K562 (cell line): ENCODE data around the gene DOK3. TPM values are rescaled to one million over a fixed set of nuclear protein-coding genes. Genes with fewer than 3 reads are reported as not detected.

Experiments
- ATAC-seq: fragments of 200-7000 bp; cut with Tn5 transposase; 3 replicates; pipeline ENCODE4 v1.9.1; 2020; ENCODE audit warnings: moderate library complexity
- BruUV-seq: library from RNA; stranded (reverse); fragments of 400-500 nt; replicated peaks from 2 replicates; lab custom pipeline; 2021; lab: Mats Ljungman, UMichigan
- CTCF ChIA-PET: fragments of 300-600 bp; formaldehyde crosslinking; extraction: SDS; loops from one replicate; lab custom pipeline; 2021; ENCODE audit warnings: low intra/inter-chr PET ratio; lab: Yijun Ruan, JAX
- POLR2A ChIA-PET: fragments of 300-600, 350-650 bp; sonication (Branson Sonifier 250); formaldehyde crosslinking; extraction: SDS; loops from one replicate; lab custom pipeline; 2021; ENCODE audit warnings: antibody characterized with exemption, inconsistent platforms; lab: Yijun Ruan, JAX
- DNase-seq, 4 experiments: peaks; one replicate each; pipeline versions ENCODE4 v3.0.0 to v3.0.0-alpha.2; 2011 to 2018; ENCODE audit warnings: low spot score in 3 of 4, mixed read lengths in 3 of 4; ENCODE audit errors: extremely low read depth in 1 of 4
- FAIRE-seq: peaks from 2 replicates; lab custom pipeline; 2011; peaks lifted over from hg19 to GRCh38; lab: Jason Lieb, UNC
- H2AFZ ChIP-seq: 2 replicates; pipeline ENCODE4 v1.6.0; 2011; ENCODE audit warnings: low read depth, low read length, control low read depth, inconsistent platforms
- H3K27ac ChIP-seq: fragments of 200-600 bp; 3 replicates; pipeline ENCODE4 v1.8.0; 2011; ENCODE audit warnings: low read depth, mild to moderate bottlenecking, control low read depth, inconsistent platforms, low read length, moderate library complexity, mixed read lengths; ENCODE audit errors: extremely low read depth
- H3K27me3 ChIP-seq, 2 experiments: fragments of 300-600 bp in 1 of 2; 2 replicates in 1 of 2; 3 replicates in 1 of 2; pipeline versions ENCODE4 v1.6.0 to v1.8.0; 2011; ENCODE audit warnings: inconsistent platforms in 2 of 2, low read length in 2 of 2, mild to moderate bottlenecking in 1 of 2, mixed read lengths in 1 of 2, moderate library complexity in 1 of 2; ENCODE audit not compliant: control insufficient read depth in 2 of 2, insufficient read depth in 2 of 2
- H3K36me3 ChIP-seq: fragments of 300-600 bp; 3 replicates; pipeline ENCODE4 v1.8.0; 2011; ENCODE audit warnings: mild to moderate bottlenecking, low read length, inconsistent platforms; ENCODE audit not compliant: control insufficient read depth, insufficient read depth
- H3K4me1 ChIP-seq, 2 experiments: fragments of 200-600 bp in 1 of 2; replicated peaks in 1 of 2; 2 replicates in 1 of 2; 3 replicates in 1 of 2; pipeline versions ENCODE4 v1.5.1 to v1.8.0; 2011; ENCODE audit warnings: inconsistent platforms in 2 of 2, low read length in 2 of 2, mild to moderate bottlenecking in 1 of 2, mixed read lengths in 1 of 2, moderate library complexity in 1 of 2; ENCODE audit not compliant: control insufficient read depth in 2 of 2, insufficient read depth in 2 of 2
- H3K4me2 ChIP-seq: 2 replicates; pipeline ENCODE4 v1.6.1; 2011; ENCODE audit warnings: low read length, control low read depth, inconsistent platforms, mixed read lengths; ENCODE audit not compliant: insufficient read depth
- H3K4me3 ChIP-seq: fragments of 200-600 bp; sonication (generic), shearing (Covaris generic); 2 replicates; pipeline ENCODE4 v1.5.1; 2016; ENCODE audit warnings: control low read depth, inconsistent platforms
- H3K79me2 ChIP-seq: fragments of 200-600 bp; 3 replicates; pipeline ENCODE4 v1.8.0; 2011; ENCODE audit warnings: low read length, inconsistent platforms; ENCODE audit not compliant: control insufficient read depth, insufficient read depth
- H3K9ac ChIP-seq, 2 experiments: 2 replicates each; pipeline versions ENCODE4 v1.6.0 to v1.6.1; 2011; ENCODE audit warnings: low read depth in 2 of 2, low read length in 2 of 2, control low read depth in 1 of 2, inconsistent platforms in 1 of 2, mild to moderate bottlenecking in 1 of 2, mixed read lengths in 1 of 2; ENCODE audit not compliant: insufficient read depth in 1 of 2
- H3K9me1 ChIP-seq: one replicate; pipeline ENCODE4 v1.6.0; 2011; ENCODE audit warnings: inconsistent platforms, mild to moderate bottlenecking, low read length, moderate library complexity; ENCODE audit not compliant: control insufficient read depth, insufficient read depth
- H3K9me3 ChIP-seq: replicated peaks from 2 replicates; pipeline ENCODE4 v1.5.1; 2011; ENCODE audit warnings: low read depth, low read length, inconsistent platforms; ENCODE audit not compliant: control insufficient read depth, insufficient read depth
- H4K20me1 ChIP-seq: replicated peaks from 2 replicates; pipeline ENCODE4 v1.6.1; 2011; ENCODE audit warnings: low read length, inconsistent platforms, mixed read lengths; ENCODE audit not compliant: control insufficient read depth, insufficient read depth
- GABPA ChIP-seq: fragments of 200-800 bp; sonication (Bioruptor generic); conservative IDR thresholded peaks from 2 replicates; pipeline ENCODE4 v1.6.1; 2016; ENCODE audit warnings: low read depth, missing genetic modification characterization, missing compliant biosample characterization
- HMBOX1 ChIP-seq: sonication (generic); IDR thresholded peaks from 2 replicates; pipeline ENCODE4 v1.6.1; 2016
- HNRNPL ChIP-seq: fragments of 200-400 bp; formaldehyde crosslinking; IDR thresholded peaks from 2 replicates; pipeline ENCODE4 v1.6.1; 2017; ENCODE audit warnings: low read depth, mild to moderate bottlenecking, low read length
- NFIX ChIP-seq: fragments of 250-450 bp; sonication (Bioruptor Pico); IDR thresholded peaks from 2 replicates; pipeline ENCODE4 v1.4.0; 2020; ENCODE audit warnings: low read depth, mild to moderate bottlenecking, moderate library complexity
- RBFOX2 ChIP-seq: fragments of 200-400 bp; formaldehyde crosslinking; IDR thresholded peaks from 2 replicates; pipeline ENCODE4 v1.6.1; 2017; ENCODE audit warnings: low read depth, mild to moderate bottlenecking, low read length, moderate library complexity
- RUNX1 ChIP-seq: sonication (generic); IDR thresholded peaks from 2 replicates; pipeline ENCODE4 v1.6.1; 2016; ENCODE audit warnings: antibody characterized with exemption, low read depth
- TCFL5 ChIP-seq: fragments of 250-450 bp; sonication (Bioruptor Pico); conservative IDR thresholded peaks from 2 replicates; pipeline ENCODE4 v1.6.1; 2021; ENCODE audit warnings: mild to moderate bottlenecking, moderate library complexity, matching md5 sums
- THRB ChIP-seq: fragments of 450-650 bp; formaldehyde crosslinking; conservative IDR thresholded peaks from 2 replicates; pipeline ENCODE4 v1.4.0; 2022; ENCODE audit warnings: mild to moderate bottlenecking, missing genetic modification characterization
- ZBTB2 ChIP-seq: fragments of 450-650 bp; IDR thresholded peaks from 2 replicates; pipeline ENCODE4 v1.6.1; 2016; ENCODE audit warnings: antibody characterized with exemption
- ZC3H8 ChIP-seq: fragments of 450-650 bp; IDR thresholded peaks from 2 replicates; pipeline ENCODE4 v1.6.1; 2017
- ZFX ChIP-seq: sonication (generic); formaldehyde crosslinking; IDR thresholded peaks from 2 replicates; pipeline ENCODE4 v1.8.0; 2022; ENCODE audit warnings: mild to moderate bottlenecking, missing genetic modification reagents, moderate library complexity
- ZNF12 ChIP-seq: sonication (generic); formaldehyde crosslinking; IDR thresholded peaks from 2 replicates; pipeline ENCODE4 v1.4.0; 2020; ENCODE audit warnings: mild to moderate bottlenecking, missing genetic modification reagents
- ZNF57 ChIP-seq: fragments of 450-650 bp; formaldehyde crosslinking; IDR thresholded peaks from 2 replicates; pipeline ENCODE4 v1.4.0; 2020; ENCODE audit warnings: mild to moderate bottlenecking, moderate library complexity
- WGBS: fragments of 100-300 bp; shearing (Covaris generic); methylation state at CpG from one replicate; pipeline ENCODE4 v1.1.6; 2016; ENCODE audit warnings: low coverage, mixed read lengths; ENCODE audit not compliant: insufficient coverage; ENCODE audit errors: missing lambda C conversion rate; 5-methylcytosine and 5-hydroxymethylcytosine counted together
- in situ Hi-C: fragments of 300-500 bp; cut with MboI; formaldehyde crosslinking; loops from 4 replicates; pipeline ENCODE4 v1.15.0; 2018; ENCODE audit warnings: inconsistent platforms, mixed read lengths
- intact Hi-C: fragments of 100-400 bp; cut with micrococcal nuclease; formaldehyde crosslinking; loops from 2 replicates; pipeline ENCODE4 v1.14.2; 2022
- polyA plus RNA-seq, 8 experiments: library from polyadenylated mRNA; depleted of rRNA in 4 of 8; stranded (reverse) in 5 of 8; unstranded in 3 of 8; fragments of >200 nt; fragmentation: Nextera tagmentation in 2 of 8; fragmentation: Illumina TruSeq in 1 of 8; extraction: Ambion mirVana in 2 of 8; extraction: Trizol in 1 of 8; gene quantifications; 2 replicates each; pipeline versions ENCODE4 v1.2.1 to v1.2.3, GENCODE V29; 2011 to 2014; ENCODE audit warnings: inconsistent platforms in 1 of 8, missing spikeins in 1 of 8
- total RNA-seq, 7 experiments: library from RNA; depleted of rRNA in 6 of 7; stranded (reverse); fragments of >200 nt in 6 of 7; fragmentation: Illumina TruSeq in 2 of 7; extraction: Trizol in 2 of 7; gene quantifications; 2 replicates each; pipeline versions ENCODE4 v1.2.1 to v1.2.3, GENCODE V29; 2011 to 2021; ENCODE audit warnings: low replicate concordance in 1 of 7
- TF ChIP-seq, protein P1 (sequence below), 2 experiments: IDR thresholded peaks; 2 replicates each; pipeline ENCODE4 v1.6.1; 2011; ENCODE audit warnings: borderline replicate concordance in 1 of 2, control low read depth in 1 of 2, low read depth in 1 of 2, low read length in 1 of 2, mild to moderate bottlenecking in 1 of 2, mixed read lengths in 1 of 2, moderate library complexity in 1 of 2; ENCODE audit not compliant: insufficient read depth in 1 of 2, insufficient read length in 1 of 2, poor library complexity in 1 of 2, severe bottlenecking in 1 of 2; ENCODE audit errors: extremely low read depth in 1 of 2

The DOK3 gene
- total and polyA plus RNA-seq, 9 of the 15 experiments (the other 6 are each of a cell fraction or from before 2014, with no cell fraction given), result 1.3 to 23.0 (median 8.0) TPM

GRCh38 chr5:177492841-177493240 is 16.8 kb downstream of the DOK3 start (continued):
- TF ChIP-seq, protein P1, sequence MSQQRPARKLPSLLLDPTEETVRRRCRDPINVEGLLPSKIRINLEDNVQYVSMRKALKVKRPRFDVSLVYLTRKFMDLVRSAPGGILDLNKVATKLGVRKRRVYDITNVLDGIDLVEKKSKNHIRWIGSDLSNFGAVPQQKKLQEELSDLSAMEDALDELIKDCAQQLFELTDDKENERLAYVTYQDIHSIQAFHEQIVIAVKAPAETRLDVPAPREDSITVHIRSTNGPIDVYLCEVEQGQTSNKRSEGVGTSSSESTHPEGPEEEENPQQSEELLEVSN (IDR thresholded peaks at IDR 0.05; ENCODE audit: borderline replicate concordance in 1 of 2, extremely low read depth in 1 of 2, insufficient read depth in 1 of 2, insufficient read length in 1 of 2, low read depth in 1 of 2, low read length in 1 of 2, poor library complexity in 1 of 2, severe bottlenecking in 1 of 2), result no peak
- TF ChIP-seq THRB (CRISPR knock-in tag), result peak; percentile 81
- TF ChIP-seq ZNF12 (CRISPR knock-in tag), result no peak

DNA sequence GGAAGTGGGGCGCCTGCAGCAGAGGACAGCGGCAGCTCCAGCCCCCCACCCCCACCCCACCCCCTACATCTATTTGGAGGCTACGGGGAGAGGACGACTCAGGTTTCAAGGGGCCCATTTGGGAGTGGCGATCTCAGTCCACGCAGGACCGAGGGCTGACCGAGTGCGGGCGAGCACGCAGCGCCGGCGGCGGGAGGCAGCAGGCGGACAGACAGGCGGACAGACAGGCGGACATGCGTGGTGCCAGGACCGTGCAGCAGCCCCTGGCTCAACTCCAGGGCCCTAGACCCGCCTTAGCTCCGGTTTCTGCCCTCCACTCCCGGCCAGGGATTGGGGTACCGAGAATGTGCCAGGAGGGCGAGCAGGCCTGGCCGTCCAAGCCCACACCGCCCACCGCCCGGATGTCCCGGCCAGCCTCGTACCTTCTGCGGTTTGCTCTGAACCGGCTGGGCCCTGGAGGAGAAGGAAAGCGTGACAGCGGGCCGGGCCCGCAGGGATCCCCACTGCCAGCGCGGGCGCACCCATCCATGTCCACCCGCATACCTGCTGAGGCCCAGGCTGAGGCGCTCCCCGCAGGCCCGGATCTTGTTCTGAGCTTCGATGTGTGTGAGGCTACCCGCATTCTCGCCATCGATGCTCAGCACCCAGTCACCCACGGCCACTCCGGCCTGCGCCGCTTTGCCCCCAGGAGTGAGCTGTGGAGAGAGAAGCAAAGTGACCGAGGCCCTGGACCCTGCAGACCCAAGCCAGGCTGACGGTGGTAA is 17.5 kb downstream of the DOK3 start:
- no peak for ATAC-seq
- Histone ChIP-seq H3K4me2 (no peak overlapping the region), H3K9me1 (no peaks in the 10 kb centered on the region), H3K27me3 (no peaks in the 10 kb centered on the region), H2AFZ (no peak overlapping the region), H3K36me3 (peaks cover 81% of the 10 kb centered on the region; the same call in 2 of the 3 replicates), H3K79me2 (peaks cover 44% of the 10 kb centered on the region), H3K4me1 (peaks cover 40 to 86% of the 10 kb centered on the region in 2 experiments), H3K9me3 (no peaks in the 10 kb centered on the region), H3K9ac (peak overlapping the region in 1 of 2 experiments; percentile 85; a peak in 2 of 4 replicates), H3K4me3 (no peak overlapping the region), H3K27ac (peak overlapping the region; percentile 95; the same call in 2 of the 3 replicates), H4K20me1 (peaks cover 3% of the 10 kb centered on the region; the same call in 1 of the 2 replicates)
- intact Hi-C loops (loop anchor here (1.0 kb wide), 1 partner anchor 9 kb away; no protein-coding TSS in a partner anchor), in situ Hi-C loops (no loop called here)
- ChIA-PET POLR2A (interaction anchor here (0.6 to 4.0 kb wide), 18 partner anchors 9 to 135 kb away, joined by 3 to 21 read pairs (median 4); partner anchors contain the start of genes DBN1 and DOK3), CTCF (interaction anchor here (0.6 to 2.2 kb wide), 3 partner anchors 8 to 19 kb away, joined by 3 to 19 read pairs (median 4); no protein-coding TSS in a partner anchor)
- BruUV-seq, result no TSS peak
- WGBS, result 79% methylated on average over 37 of the region's 54 CpGs
- no peak for DNase-seq
- FAIRE-seq, result no peak
- TF ChIP-seq RUNX1, result no peak
- TF ChIP-seq ZFX, result peak; percentile 29; the same call in 1 of the 2 replicates
- no peak for TF ChIP-seq TCFL5 (CRISPR knock-in tag)
- no peak for TF ChIP-seq HMBOX1
- TF ChIP-seq ZC3H8, result no peak
- no peak for TF ChIP-seq ZNF57 (CRISPR knock-in tag)
- no peak for TF ChIP-seq ZBTB2
- no peak for TF ChIP-seq NFIX (CRISPR knock-in tag)
- TF ChIP-seq HNRNPL, result peak; percentile 46; the same call in 1 of the 2 replicates
- peak; percentile 71 for TF ChIP-seq RBFOX2
- no peak for TF ChIP-seq GABPA
